ENCODE measurements around the gene PWWP3B. TPM values are rescaled to one million over a fixed set of nuclear protein-coding genes. Genes with fewer than 3 reads are reported as not detected.
A peak's percentile ranks its signal among the peaks of the same experiment; 100 is the strongest.
"Not testable (repeated sequence)": the region's sequence is repeated elsewhere in the genome, so short reads cannot be mapped to it uniquely, and the experiment has no call there.

PWWP3B gene
- total RNA-seq (4.4 TPM), polyA plus RNA-seq (0.24 TPM)

- WGBS = 4% methylated on average over 14 of the region's 14 CpGs
- DNase-seq (ENCODE audit: extremely low spot score) = no peak
- Histone ChIP-seq H3K27ac (ENCODE audit: low read depth) (no peak within 1 kb of the TSS), H3K4me1 (ENCODE audit: insufficient read depth) (no peaks in the 10 kb centered on the region), H3K4me3 (ENCODE audit: low read depth, low read length) (no peak within 1 kb of the TSS), H3K36me3 (ENCODE audit: insufficient read depth) (no peaks in the 10 kb centered on the region)
Measured at GRCh38 chrX:106168107-106168506, at the start of gene PWWP3B. Gene PWWP3B (plus strand): TSS chrX:106168305. CDS start chrX:106205433, 37,128 bp downstream.

GRCh38 chrX:106139048-106139447 is 29.1 kb upstream of the PWWP3B start:
- Histone ChIP-seq H3K36me3 (ENCODE audit: insufficient read depth) (no peaks in the 10 kb centered on the region), H3K27ac (ENCODE audit: low read depth) (no peak overlapping the region), H3K4me3 (ENCODE audit: low read depth, low read length) (no peak overlapping the region), H3K4me1 (ENCODE audit: insufficient read depth) (no peaks in the 10 kb centered on the region)
- WGBS = 86% methylated on average over 7 of the region's 7 CpGs
- no peak for DNase-seq (ENCODE audit: extremely low spot score)

GRCh38 chrX:106144755-106145639 is 23.1 kb upstream of the PWWP3B start:
- 58% methylated on average over 5 of the region's 5 CpGs for WGBS
- Histone ChIP-seq H3K36me3 (ENCODE audit: insufficient read depth) (no peaks in the 10 kb centered on the region), H3K27ac (ENCODE audit: low read depth) (no peak overlapping the region), H3K4me3 (ENCODE audit: low read depth, low read length) (no peak overlapping the region), H3K4me1 (ENCODE audit: insufficient read depth) (no peaks in the 10 kb centered on the region)
- DNase-seq (ENCODE audit: extremely low spot score) = no peak

GRCh38 chrX:106150701-106151100 is 17.4 kb upstream of the PWWP3B start:
- 81% methylated on average over 2 of the region's 2 CpGs for WGBS
- Histone ChIP-seq H3K4me3 (ENCODE audit: low read depth, low read length) (no peak overlapping the region), H3K36me3 (ENCODE audit: insufficient read depth) (no peaks in the 10 kb centered on the region), H3K4me1 (ENCODE audit: insufficient read depth) (no peaks in the 10 kb centered on the region), H3K27ac (ENCODE audit: low read depth) (no peak overlapping the region)
- no peak for DNase-seq (ENCODE audit: extremely low spot score)

DNA sequence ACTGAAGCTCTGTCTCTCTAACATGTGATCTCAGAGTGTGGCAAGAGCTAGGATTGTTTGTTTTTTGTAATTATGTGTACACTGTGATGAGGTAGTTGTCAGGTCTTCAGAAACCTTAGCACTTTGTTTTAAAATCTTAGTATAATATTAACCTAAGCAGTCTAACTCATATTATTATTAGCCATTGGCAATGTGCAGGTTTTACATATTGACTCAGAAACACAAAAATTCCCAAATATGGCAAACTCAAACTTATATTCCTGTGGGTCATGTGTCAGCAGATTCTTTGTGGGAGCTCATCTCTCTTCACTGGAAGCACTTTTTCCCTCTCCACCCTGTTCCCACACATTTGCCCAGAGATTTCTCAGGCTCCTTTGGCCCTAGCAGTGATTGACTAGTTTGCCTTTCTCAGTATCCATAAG is 8.2 kb upstream of the PWWP3B start:
- DNase-seq (ENCODE audit: extremely low spot score) = no peak
- H3K36me3 ChIP-seq (ENCODE audit: insufficient read depth) = no peaks in the 10 kb centered on the region

DNA sequence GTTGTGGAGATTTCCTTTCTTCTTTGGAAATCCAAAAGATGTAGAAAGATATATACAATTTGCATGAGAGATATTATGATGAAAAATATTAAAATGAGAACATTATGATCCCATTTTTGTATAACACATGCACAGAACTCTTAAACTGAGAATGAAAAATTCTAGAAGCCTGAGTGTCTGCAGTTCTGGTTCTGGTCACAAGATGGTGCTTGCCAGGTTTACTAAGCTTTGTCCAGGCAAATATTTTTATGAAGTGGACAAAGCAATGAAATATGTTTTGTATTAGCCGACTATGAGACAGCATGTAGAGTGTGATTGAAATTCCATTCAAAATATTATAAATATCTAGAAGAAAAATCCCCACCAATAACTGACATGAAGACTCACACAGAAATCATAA is 2.2 kb downstream of the PWWP3B start:
- H3K4me1 ChIP-seq (ENCODE audit: insufficient read depth) = no peaks in the 10 kb centered on the region
- no peak for DNase-seq (ENCODE audit: extremely low spot score)
- no peak overlapping the region for H3K4me3 ChIP-seq (ENCODE audit: low read depth, low read length)
- no peaks in the 10 kb centered on the region for H3K36me3 ChIP-seq (ENCODE audit: insufficient read depth)
- no peak overlapping the region for H3K27ac ChIP-seq (ENCODE audit: low read depth)
- WGBS = 18% methylated on average over 1 of the region's 1 CpG

More for the DNA sequence above, 8.2 kb upstream of the PWWP3B start:
- no peak overlapping the region for H3K4me3 ChIP-seq (ENCODE audit: low read depth, low read length)
- H3K27ac ChIP-seq (ENCODE audit: low read depth) = no peak overlapping the region
- H3K4me1 ChIP-seq (ENCODE audit: insufficient read depth) = no peaks in the 10 kb centered on the region

DNA sequence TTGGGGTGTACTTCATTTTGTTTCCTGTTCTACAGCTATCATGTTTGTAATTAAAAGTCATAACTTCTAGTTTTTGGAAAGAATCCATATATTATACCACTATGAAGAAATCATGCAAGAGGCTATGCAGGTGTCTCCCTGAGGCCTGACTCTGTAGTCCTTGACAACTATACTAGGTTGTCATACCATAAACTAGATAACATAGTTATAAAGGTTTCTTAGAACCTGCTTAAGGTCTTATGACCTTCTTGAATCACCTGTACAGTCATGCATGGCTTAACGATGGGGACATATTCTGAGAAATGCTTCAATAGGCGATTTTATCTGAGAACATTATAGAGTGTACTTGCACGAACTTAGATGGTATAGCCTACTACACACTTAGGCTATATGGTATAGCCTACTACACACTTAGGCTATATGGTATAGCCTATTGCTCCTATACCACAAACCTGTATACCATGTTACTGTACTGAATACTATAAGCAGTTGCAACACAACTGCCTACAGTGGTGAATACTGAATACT is 3.3 kb downstream of the PWWP3B start:
- H3K4me3 ChIP-seq (ENCODE audit: low read depth, low read length) = no peak overlapping the region
- WGBS = 95% methylated on average over 3 of the region's 3 CpGs
- no peak for DNase-seq (ENCODE audit: extremely low spot score)
- no peaks in the 10 kb centered on the region for H3K36me3 ChIP-seq (ENCODE audit: insufficient read depth)
- no peaks in the 10 kb centered on the region for H3K4me1 ChIP-seq (ENCODE audit: insufficient read depth)
- H3K27ac ChIP-seq (ENCODE audit: low read depth) = no peak overlapping the region

- no peaks in the 10 kb centered on the region for H3K36me3 ChIP-seq (ENCODE audit: insufficient read depth)
- no peak overlapping the region for H3K4me3 ChIP-seq (ENCODE audit: low read depth, low read length)
- no peak overlapping the region for H3K27ac ChIP-seq (ENCODE audit: low read depth)
- 10% methylated on average over 22 of the region's 22 CpGs for WGBS
- peak; percentile 14 for DNase-seq (ENCODE audit: extremely low spot score)
- H3K4me1 ChIP-seq (ENCODE audit: insufficient read depth) = no peaks in the 10 kb centered on the region
Measured at GRCh38 chrX:106177106-106177981, 9.2 kb downstream of the PWWP3B start.

DNA sequence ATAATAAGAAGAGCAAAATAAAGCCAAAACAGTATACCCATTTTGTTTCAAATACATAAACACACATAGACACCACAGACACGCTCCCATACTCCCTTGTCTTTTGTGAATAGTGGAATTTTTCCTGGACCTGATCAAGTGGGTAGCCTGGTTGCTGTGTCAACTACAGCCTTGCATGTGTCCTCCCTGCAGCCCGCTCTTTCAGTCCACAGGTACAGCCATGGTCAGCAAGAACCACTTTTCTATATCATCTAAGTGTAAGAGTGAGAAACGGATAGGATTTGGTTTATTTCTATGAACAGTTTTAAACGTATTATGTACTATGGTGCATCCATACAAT is 9.8 kb downstream of the PWWP3B start:
- H3K27ac ChIP-seq (ENCODE audit: low read depth) = no peak overlapping the region
- WGBS = 81% methylated on average over 4 of the region's 4 CpGs
- no peak overlapping the region for H3K4me3 ChIP-seq (ENCODE audit: low read depth, low read length)
- H3K36me3 ChIP-seq (ENCODE audit: insufficient read depth) = no peaks in the 10 kb centered on the region
- H3K4me1 ChIP-seq (ENCODE audit: insufficient read depth) = no peaks in the 10 kb centered on the region
- no peak for DNase-seq (ENCODE audit: extremely low spot score)

GRCh38 chrX:106178826-106179225 is 10.7 kb downstream of the PWWP3B start:
- no peak overlapping the region for H3K4me3 ChIP-seq (ENCODE audit: low read depth, low read length)
- no peaks in the 10 kb centered on the region for H3K4me1 ChIP-seq (ENCODE audit: insufficient read depth)
- WGBS = 57% methylated on average over 5 of the region's 5 CpGs
- no peak for DNase-seq (ENCODE audit: extremely low spot score)
- no peaks in the 10 kb centered on the region for H3K36me3 ChIP-seq (ENCODE audit: insufficient read depth)
- no peak overlapping the region for H3K27ac ChIP-seq (ENCODE audit: low read depth)

GRCh38 chrX:106183685-106184084 is 15.6 kb downstream of the PWWP3B start:
- not testable (repeated sequence) for DNase-seq (ENCODE audit: extremely low spot score); H3K36me3 ChIP-seq (ENCODE audit: insufficient read depth); H3K4me3 ChIP-seq (ENCODE audit: low read depth, low read length); H3K4me1 ChIP-seq (ENCODE audit: insufficient read depth); H3K27ac ChIP-seq (ENCODE audit: low read depth)
- WGBS = 78% methylated on average over 6 of the region's 6 CpGs

DNA sequence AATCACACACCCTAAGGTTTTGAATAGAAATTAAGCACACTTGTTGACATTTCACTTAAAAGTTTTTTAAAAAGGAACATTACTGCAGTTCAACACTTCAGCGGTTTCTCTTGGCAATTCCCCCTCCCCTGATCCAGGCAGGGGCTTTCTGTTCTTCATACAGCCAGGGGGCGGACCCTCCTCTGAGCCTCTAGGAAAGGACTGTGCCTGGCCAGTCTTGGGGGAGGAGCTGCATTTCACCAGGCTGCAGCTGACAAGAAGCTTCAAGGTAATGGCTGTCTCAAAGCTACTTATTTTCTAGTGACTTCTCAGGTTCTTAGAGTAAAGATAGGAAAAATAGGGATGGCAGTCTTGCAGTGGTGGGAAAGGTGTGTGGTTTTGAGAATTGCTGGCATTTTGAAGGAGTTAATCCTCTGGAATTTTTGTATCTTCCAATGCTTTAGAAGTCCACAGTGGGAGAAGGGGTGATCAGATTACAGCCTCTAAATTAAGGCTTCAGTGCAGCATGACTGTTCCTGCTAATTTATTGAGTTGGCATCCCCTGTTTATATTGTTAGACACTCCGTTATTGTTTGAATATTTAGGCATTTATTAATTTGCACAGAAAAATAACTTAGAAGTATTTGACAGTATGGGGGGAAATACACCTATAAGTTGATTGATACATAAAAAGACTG is 33.5 kb downstream of the PWWP3B start:
- H3K27ac ChIP-seq (ENCODE audit: low read depth) = no peak overlapping the region
- no peaks in the 10 kb centered on the region for H3K36me3 ChIP-seq (ENCODE audit: insufficient read depth)
- 25% methylated on average over 3 of the region's 3 CpGs for WGBS
- H3K4me1 ChIP-seq (ENCODE audit: insufficient read depth) = no peaks in the 10 kb centered on the region
- no peak overlapping the region for H3K4me3 ChIP-seq (ENCODE audit: low read depth, low read length)
- DNase-seq (ENCODE audit: extremely low spot score) = no peak

DNA sequence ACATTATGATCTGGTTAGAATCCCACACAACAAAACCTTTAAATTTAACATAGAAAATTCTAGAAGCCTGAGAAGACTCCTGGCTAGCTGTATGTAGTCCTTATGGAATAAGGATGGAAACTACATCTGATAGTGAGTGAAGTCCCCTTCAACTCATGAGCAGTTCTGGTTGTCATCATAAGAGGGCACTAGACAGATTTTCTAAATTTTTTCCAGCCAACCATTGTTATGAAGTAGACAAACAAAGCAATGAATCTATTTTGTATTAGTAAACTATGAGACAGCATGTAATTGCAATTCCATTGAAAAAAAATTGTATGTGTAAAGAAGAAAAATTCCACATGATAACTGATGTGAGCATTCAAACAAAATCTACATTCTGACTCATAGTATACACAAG is 35.2 kb downstream of the PWWP3B start:
- H3K4me1 ChIP-seq (ENCODE audit: insufficient read depth) = no peaks in the 10 kb centered on the region
- no peak overlapping the region for H3K4me3 ChIP-seq (ENCODE audit: low read depth, low read length)
- H3K36me3 ChIP-seq (ENCODE audit: insufficient read depth) = no peaks in the 10 kb centered on the region
- no peak overlapping the region for H3K27ac ChIP-seq (ENCODE audit: low read depth)
- no peak for DNase-seq (ENCODE audit: extremely low spot score)

All from urinary bladder (tissue), 4 donors.